HEK293 (cell line): Measurements from ENCODE around the gene PLXNA2.

Source experiments
- HIC1 ChIP-seq: fragments of 450-650 bp; formaldehyde crosslinking; IDR thresholded peaks from 2 replicates; pipeline ENCODE4 v1.5.1; 2016; ENCODE audit warnings: missing biosample characterization, missing genetic modification characterization
- PRDM2 ChIP-seq: fragments of 450-650 bp; formaldehyde crosslinking; IDR thresholded peaks from 2 replicates; pipeline ENCODE4 v1.5.1; 2016; ENCODE audit warnings: missing biosample characterization, missing genetic modification characterization, borderline replicate concordance
- SALL2 ChIP-seq: fragments of 450-650 bp; formaldehyde crosslinking; IDR thresholded peaks from 2 replicates; pipeline ENCODE4 v1.5.0; 2017; ENCODE audit warnings: missing biosample characterization, mild to moderate bottlenecking, missing genetic modification characterization, borderline replicate concordance
- WT1 ChIP-seq: fragments of 450-650 bp; formaldehyde crosslinking; IDR thresholded peaks from 2 replicates; pipeline ENCODE4 v1.5.1; 2016; ENCODE audit warnings: missing biosample characterization, missing genetic modification characterization
- ZBTB6 ChIP-seq: fragments of 450-650 bp; formaldehyde crosslinking; IDR thresholded peaks from 2 replicates; pipeline ENCODE4 v1.5.1; 2017; ENCODE audit warnings: missing biosample characterization, missing genetic modification characterization
- ZFP41 ChIP-seq: fragments of 450-650 bp; formaldehyde crosslinking; IDR thresholded peaks from 2 replicates; pipeline ENCODE4 v1.5.1; 2016; ENCODE audit warnings: missing biosample characterization, missing genetic modification characterization, borderline replicate concordance
- ZNF157 ChIP-seq: fragments of 450-650 bp; formaldehyde crosslinking; IDR thresholded peaks from 2 replicates; pipeline ENCODE4 v1.5.1; 2016; ENCODE audit warnings: missing biosample characterization, missing genetic modification characterization
- ZNF24 ChIP-seq: fragments of 450-650 bp; formaldehyde crosslinking; IDR thresholded peaks from 2 replicates; pipeline ENCODE4 v1.5.1; 2016; ENCODE audit warnings: missing biosample characterization, missing genetic modification characterization
- ZNF26 ChIP-seq: fragments of 450-650 bp; formaldehyde crosslinking; IDR thresholded peaks from 2 replicates; pipeline ENCODE4 v1.5.1; 2016; ENCODE audit warnings: missing biosample characterization, missing genetic modification characterization
- ZNF292 ChIP-seq: fragments of 450-650 bp; formaldehyde crosslinking; IDR thresholded peaks from 2 replicates; pipeline ENCODE4 v1.5.1; 2016; ENCODE audit warnings: low read depth, missing biosample characterization, missing genetic modification characterization, borderline replicate concordance
- ZNF302 ChIP-seq: fragments of 450-650 bp; formaldehyde crosslinking; IDR thresholded peaks from 2 replicates; pipeline ENCODE4 v1.5.1; 2016; ENCODE audit warnings: missing biosample characterization, missing genetic modification characterization, low read depth
- ZNF354C ChIP-seq: fragments of 450-650 bp; formaldehyde crosslinking; IDR thresholded peaks from 2 replicates; pipeline ENCODE4 v1.5.1; 2016; ENCODE audit warnings: missing biosample characterization, missing genetic modification characterization, low read depth, borderline replicate concordance
- ZNF560 ChIP-seq: fragments of 450-650 bp; formaldehyde crosslinking; IDR thresholded peaks from 2 replicates; pipeline ENCODE4 v1.5.1; 2017; ENCODE audit warnings: missing biosample characterization, missing genetic modification characterization, borderline replicate concordance
- ZNF571 ChIP-seq: fragments of 450-650 bp; formaldehyde crosslinking; IDR thresholded peaks from 2 replicates; pipeline ENCODE4 v1.5.0; 2017; ENCODE audit warnings: missing biosample characterization, missing genetic modification characterization
- ZNF600 ChIP-seq: fragments of 450-650 bp; formaldehyde crosslinking; IDR thresholded peaks from 2 replicates; pipeline ENCODE4 v1.5.1; 2016; ENCODE audit warnings: missing biosample characterization, missing genetic modification characterization
- ZNF621 ChIP-seq: fragments of 450-650 bp; formaldehyde crosslinking; IDR thresholded peaks from 2 replicates; pipeline ENCODE4 v1.5.1; 2017; ENCODE audit warnings: missing biosample characterization, missing genetic modification characterization
- ZNF629 ChIP-seq: fragments of 450-650 bp; formaldehyde crosslinking; IDR thresholded peaks from 2 replicates; pipeline ENCODE4 v1.5.1; 2017; ENCODE audit warnings: missing biosample characterization, missing genetic modification characterization
- ZNF645 ChIP-seq: fragments of 450-650 bp; formaldehyde crosslinking; IDR thresholded peaks from 2 replicates; pipeline ENCODE4; 2016; ENCODE audit warnings: missing biosample characterization, missing genetic modification characterization
- ZNF747 ChIP-seq: fragments of 450-650 bp; formaldehyde crosslinking; IDR thresholded peaks from 2 replicates; pipeline ENCODE4 v1.5.1; 2016; ENCODE audit warnings: missing biosample characterization, missing genetic modification characterization
- TF ChIP-seq, protein P1 (sequence below): fragments of 450-650 bp; formaldehyde crosslinking; IDR thresholded peaks from 2 replicates; pipeline ENCODE4 v1.5.1; 2016; ENCODE audit warnings: missing biosample characterization, missing genetic modification characterization

Gene PLXNA2

GRCh38 chr1:208059409-208060001, 184.7 kb downstream of the PLXNA2 start (continued):
- TF ChIP-seq, protein P1, sequence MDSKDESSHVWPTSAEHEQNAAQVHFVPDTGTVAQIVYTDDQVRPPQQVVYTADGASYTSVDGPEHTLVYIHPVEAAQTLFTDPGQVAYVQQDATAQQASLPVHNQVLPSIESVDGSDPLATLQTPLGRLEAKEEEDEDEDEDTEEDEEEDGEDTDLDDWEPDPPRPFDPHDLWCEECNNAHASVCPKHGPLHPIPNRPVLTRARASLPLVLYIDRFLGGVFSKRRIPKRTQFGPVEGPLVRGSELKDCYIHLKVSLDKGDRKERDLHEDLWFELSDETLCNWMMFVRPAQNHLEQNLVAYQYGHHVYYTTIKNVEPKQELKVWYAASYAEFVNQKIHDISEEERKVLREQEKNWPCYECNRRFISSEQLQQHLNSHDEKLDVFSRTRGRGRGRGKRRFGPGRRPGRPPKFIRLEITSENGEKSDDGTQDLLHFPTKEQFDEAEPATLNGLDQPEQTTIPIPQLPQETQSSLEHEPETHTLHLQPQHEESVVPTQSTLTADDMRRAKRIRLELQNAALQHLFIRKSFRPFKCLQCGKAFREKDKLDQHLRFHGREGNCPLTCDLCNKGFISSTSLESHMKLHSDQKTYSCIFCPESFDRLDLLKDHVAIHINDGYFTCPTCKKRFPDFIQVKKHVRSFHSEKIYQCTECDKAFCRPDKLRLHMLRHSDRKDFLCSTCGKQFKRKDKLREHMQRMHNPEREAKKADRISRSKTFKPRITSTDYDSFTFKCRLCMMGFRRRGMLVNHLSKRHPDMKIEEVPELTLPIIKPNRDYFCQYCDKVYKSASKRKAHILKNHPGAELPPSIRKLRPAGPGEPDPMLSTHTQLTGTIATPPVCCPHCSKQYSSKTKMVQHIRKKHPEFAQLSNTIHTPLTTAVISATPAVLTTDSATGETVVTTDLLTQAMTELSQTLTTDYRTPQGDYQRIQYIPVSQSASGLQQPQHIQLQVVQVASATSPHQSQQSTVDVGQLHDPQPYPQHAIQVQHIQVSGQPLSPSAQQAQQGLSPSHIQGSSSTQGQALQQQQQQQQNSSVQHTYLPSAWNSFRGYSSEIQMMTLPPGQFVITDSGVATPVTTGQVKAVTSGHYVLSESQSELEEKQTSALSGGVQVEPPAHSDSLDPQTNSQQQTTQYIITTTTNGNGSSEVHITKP (tag by site-specific recombination): peak; percentile 92
- no peak for TF ChIP-seq HIC1
- TF ChIP-seq ZNF560 (tag by site-specific recombination): no peak
- TF ChIP-seq ZNF292 (tag by site-specific recombination): no peak
- 0 out of 2 replicates have a peak, but pooled peaks have one; percentile 45 for TF ChIP-seq ZNF629
- TF ChIP-seq PRDM2: no peak
- no peak for TF ChIP-seq ZNF747 (tag by site-specific recombination)
- TF ChIP-seq ZNF157: no peak
- no peak for TF ChIP-seq ZNF24
- no peak for TF ChIP-seq ZFP41 (tag by site-specific recombination)
- TF ChIP-seq ZNF600 (tag by site-specific recombination): peak; percentile 64; the same call in 1 of the 2 replicates
- TF ChIP-seq ZNF26 (tag by site-specific recombination): no peak
- TF ChIP-seq SALL2: no peak
- no peak for TF ChIP-seq ZNF571 (tag by site-specific recombination)
- no peak for TF ChIP-seq ZNF354C (tag by site-specific recombination)
- 0 out of 2 replicates have a peak, but pooled peaks have one; percentile 37 for TF ChIP-seq WT1 (tag by site-specific recombination)
- no peak for TF ChIP-seq ZNF645 (tag by site-specific recombination)
- TF ChIP-seq ZNF302 (tag by site-specific recombination): no peak
- no peak for TF ChIP-seq ZNF621 (tag by site-specific recombination)
- no peak for TF ChIP-seq ZBTB6 (tag by site-specific recombination)
